Keratinocyte (primary cell): Measurements from ENCODE around the gene DUSP23. TPM values are rescaled to one million over a fixed set of nuclear protein-coding genes. Genes with fewer than 3 reads are reported as not detected.

ENCODE experiments used
- DNase-seq: peaks from one replicate; pipeline ENCODE4 v3.0.0-alpha.2; 2011; ENCODE audit warnings: low read depth, missing footprints, low spot score
- FAIRE-seq: peaks from 2 replicates; lab custom pipeline; 2011; peaks lifted over from hg19 to GRCh38; lab: Jason Lieb, UNC
- H2AFZ ChIP-seq: 2 replicates; pipeline ENCODE4 v1.6.0; 2012; ENCODE audit warnings: low read length, control low read depth, inconsistent platforms; ENCODE audit not compliant: control insufficient read depth
- H3K27ac ChIP-seq: 2 replicates; pipeline ENCODE4 v1.5.1; 2011; ENCODE audit warnings: low read length; ENCODE audit not compliant: control insufficient read depth, insufficient read depth
- H3K27me3 ChIP-seq: 3 replicates; pipeline ENCODE4 v1.6.0; 2011; ENCODE audit warnings: low read length; ENCODE audit not compliant: control insufficient read depth, insufficient read depth; ENCODE audit errors: extremely low read depth
- H3K36me3 ChIP-seq, 2 experiments: 2 replicates in 1 of 2; 3 replicates in 1 of 2; pipeline ENCODE4 v1.5.1; 2011; ENCODE audit warnings: low read length in 2 of 2, mild to moderate bottlenecking in 1 of 2; ENCODE audit not compliant: control insufficient read depth in 2 of 2, insufficient read depth in 2 of 2; ENCODE audit errors: extremely low read depth in 1 of 2
- H3K4me1 ChIP-seq: 3 replicates; pipeline ENCODE4 v1.5.1; 2011; ENCODE audit warnings: low read length; ENCODE audit not compliant: control insufficient read depth, insufficient read depth; ENCODE audit errors: extremely low read depth
- H3K4me2 ChIP-seq: 3 replicates; pipeline ENCODE4 v1.6.0; 2011; ENCODE audit warnings: low read depth, low read length; ENCODE audit not compliant: control insufficient read depth, insufficient read depth; ENCODE audit errors: extremely low read depth
- H3K4me3 ChIP-seq, 3 experiments: fragments of 200-600 bp in 1 of 3; sonication (generic) in 1 of 3; 2 replicates in 2 of 3; 3 replicates in 1 of 3; pipeline ENCODE4 v1.5.1; 2011 to 2016; ENCODE audit warnings: low read length in 3 of 3, mild to moderate bottlenecking in 3 of 3, control low read depth in 2 of 3, inconsistent platforms in 1 of 3, low read depth in 1 of 3, mixed read lengths in 1 of 3, mixed run types in 1 of 3, moderate library complexity in 1 of 3; ENCODE audit not compliant: control insufficient read depth in 2 of 3, insufficient read depth in 2 of 3; ENCODE audit errors: extremely low read depth in 1 of 3
- H3K79me2 ChIP-seq: 2 replicates; pipeline ENCODE4 v1.6.0; 2012; ENCODE audit warnings: low read length; ENCODE audit not compliant: control insufficient read depth, insufficient read depth
- H3K9ac ChIP-seq: 3 replicates; pipeline ENCODE4 v1.6.0; 2011; ENCODE audit warnings: low read length; ENCODE audit not compliant: control insufficient read depth, insufficient read depth; ENCODE audit errors: extremely low read depth
- H3K9me1 ChIP-seq: 3 replicates; pipeline ENCODE4 v1.6.0; 2011; ENCODE audit warnings: low read length; ENCODE audit not compliant: control insufficient read depth, insufficient read depth; ENCODE audit errors: extremely low read depth
- H3K9me3 ChIP-seq: 2 replicates; pipeline ENCODE4 v1.5.1; 2012; ENCODE audit warnings: low read depth, low read length; ENCODE audit not compliant: control insufficient read depth
- H4K20me1 ChIP-seq: 3 replicates; pipeline ENCODE4 v1.6.0; 2011; ENCODE audit warnings: low read length; ENCODE audit not compliant: control insufficient read depth, insufficient read depth; ENCODE audit errors: extremely low read depth
- CTCF ChIP-seq, 3 experiments: IDR thresholded peaks in 1 of 3; conservative IDR thresholded peaks in 1 of 3; optimal IDR thresholded peaks in 1 of 3; 2 replicates in 2 of 3; 3 replicates in 1 of 3; pipeline versions ENCODE3 to v1.5.1; 2011; ENCODE audit warnings: low read length in 3 of 3, mild to moderate bottlenecking in 3 of 3, moderate library complexity in 2 of 3, control low read depth in 1 of 3, inconsistent platforms in 1 of 3; ENCODE audit not compliant: insufficient read depth in 2 of 3; ENCODE audit errors: extremely low read depth in 1 of 3
- EZH2 ChIP-seq: IDR thresholded peaks from one replicate; pipeline ENCODE4 v1.6.1; 2012; ENCODE audit warnings: inconsistent platforms, mild to moderate bottlenecking, low read length, moderate library complexity
- dilution Hi-C: fragments of 300-500 bp; cut with MboI; formaldehyde crosslinking; loops from one replicate; pipeline ENCODE4 v1.7.0; 2020; ENCODE audit warnings: low sequenced_read_pairs; ENCODE audit not compliant: extremely low pct_ligation_motif_present
- polyA plus RNA-seq, 5 experiments: library from polyadenylated mRNA; depleted of rRNA in 3 of 5; stranded (reverse) in 3 of 5; stranded (forward) in 1 of 5; unstranded in 1 of 5; fragments of >200 nt; gene quantifications; 1 replicate in 1 of 5; 2 replicates in 3 of 5; 3 replicates in 1 of 5; pipeline versions ENCODE4 v1.2.1 to v1.2.3, GENCODE V29; 2011 to 2012; ENCODE audit warnings: missing spikeins in 2 of 5, low read depth in 1 of 5, low replicate concordance in 1 of 5

Gene DUSP23
- polyA plus RNA-seq, 1 donor (not counting 4 experiments of a cell fraction or from before 2014, with no cell fraction given), result 35.0 TPM

GRCh38 chr1:159743651-159744410, 36.9 kb upstream of the DUSP23 start:
- DNase-seq, result no peak
- no peak overlapping the region for H3K4me2 ChIP-seq
- no peak overlapping the region for H3K27ac ChIP-seq
- dilution Hi-C loops, result no loop called here
- no peaks in the 10 kb centered on the region for H3K27me3 ChIP-seq
- TF ChIP-seq EZH2 (no peak), CTCF (optimal IDR thresholded peaks at IDR 0.05 in 1 of 3, IDR thresholded peaks at IDR 0.05 in 1 of 3, conservative IDR thresholded peaks at IDR 0.05 in 1 of 3; ENCODE audit: extremely low read depth in 1 of 3, insufficient read depth in 2 of 3, low read length in 3 of 3) (no peak)
- no peaks in the 10 kb centered on the region for H3K36me3 ChIP-seq
- H3K79me2 ChIP-seq, result no peaks in the 10 kb centered on the region
- FAIRE-seq, result no peak
- no peak overlapping the region for H2AFZ ChIP-seq
- no peaks in the 10 kb centered on the region for H3K9me3 ChIP-seq
- no peaks in the 10 kb centered on the region for H3K4me1 ChIP-seq
- no peak overlapping the region for H3K9ac ChIP-seq
- H4K20me1 ChIP-seq, result no peaks in the 10 kb centered on the region
- H3K9me1 ChIP-seq, result no peaks in the 10 kb centered on the region
- H3K4me3 ChIP-seq, result no peak overlapping the region

DNA sequence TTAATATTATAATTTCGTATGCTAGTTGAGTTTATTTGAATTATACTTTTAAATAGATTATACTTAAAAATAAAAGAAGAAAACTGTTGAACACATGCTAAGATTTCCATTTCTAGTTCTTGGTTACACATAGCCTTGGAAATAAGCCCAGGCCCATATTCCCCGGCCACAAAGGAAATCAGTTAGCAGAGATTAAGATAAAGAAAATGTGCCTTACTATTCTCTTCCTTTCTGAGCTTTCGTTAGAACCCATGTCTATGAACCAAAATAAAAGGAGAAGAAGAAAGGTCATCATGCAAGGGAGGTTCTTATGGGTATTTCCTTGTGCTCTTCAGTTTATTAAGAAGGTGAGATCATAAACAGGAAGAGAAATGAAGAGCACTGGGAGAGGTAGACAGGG, 34.1 kb upstream of the DUSP23 start:
- Histone ChIP-seq H3K27ac (no peak overlapping the region), H4K20me1 (no peaks in the 10 kb centered on the region), H3K9me3 (no peaks in the 10 kb centered on the region), H3K9ac (no peak overlapping the region), H3K36me3 (no peaks in the 10 kb centered on the region), H2AFZ (no peak overlapping the region), H3K9me1 (no peaks in the 10 kb centered on the region), H3K79me2 (no peaks in the 10 kb centered on the region), H3K4me1 (no peaks in the 10 kb centered on the region), H3K27me3 (no peaks in the 10 kb centered on the region), H3K4me2 (no peak overlapping the region), H3K4me3 (no peak overlapping the region)
- FAIRE-seq (no peak), DNase-seq (no peak)
- no peak for TF ChIP-seq CTCF (optimal IDR thresholded peaks at IDR 0.05 in 1 of 3, IDR thresholded peaks at IDR 0.05 in 1 of 3, conservative IDR thresholded peaks at IDR 0.05 in 1 of 3; ENCODE audit: extremely low read depth in 1 of 3, insufficient read depth in 2 of 3, low read length in 3 of 3)
- dilution Hi-C loops, result no loop called here
